HCT116 (cell line): ENCODE results near the gene STKLD1. TPM values are rescaled to one million over a fixed set of nuclear protein-coding genes. Genes with fewer than 3 reads are reported as not detected.

Experiments
- ATAC-seq: fragments of 200-7000 bp; cut with Tn5 transposase; 2 replicates; pipeline ENCODE4 v1.9.1; 2020; ENCODE audit warnings: mild to moderate bottlenecking, moderate library complexity
- BruUV-seq: library from RNA; stranded (reverse); fragments of 400-500 nt; replicated peaks from 2 replicates; lab custom pipeline; 2021; lab: Mats Ljungman, UMichigan
- CTCF ChIA-PET: fragments of 300-600 bp; sonication (Branson Sonifier 250); formaldehyde crosslinking; loops from one replicate; lab custom pipeline; 2021; ENCODE audit warnings: antibody characterized with exemption; lab: Charles Lee
- POLR2A ChIA-PET: fragments of 300-600, 350-600 bp; sonication (Branson Sonifier 250); formaldehyde crosslinking; loops from one replicate; lab custom pipeline; 2021; ENCODE audit warnings: antibody characterized with exemption; lab: Charles Lee
- RAD21 ChIA-PET, 2 experiments: fragments of 300-600 bp; sonication (Branson Sonifier 250); formaldehyde crosslinking; loops; one replicate each; lab custom pipeline; 2023; ENCODE audit warnings: low total read pairs in 2 of 2; ENCODE audit not compliant: uncharacterized antibody in 2 of 2, unreplicated experiment in 2 of 2, low non-redundant PET in 1 of 2; lab: Charles Lee
- DNase-seq: peaks from one replicate; pipeline ENCODE4 v3.0.0-alpha.2; 2010; ENCODE audit warnings: low read depth, low spot score
- H2AFZ ChIP-seq: fragments of 200-600 bp; shearing (Covaris generic), sonication (generic); 2 replicates; pipeline ENCODE4 v1.6.1; 2017; ENCODE audit warnings: low read depth, mixed run types, mixed read lengths, antibody characterized with exemption, low read length; ENCODE audit not compliant: poor library complexity, severe bottlenecking
- H3K27ac ChIP-seq: 2 replicates; pipeline ENCODE4 v1.5.1; 2012; ENCODE audit warnings: low read depth, low read length
- H3K27me3 ChIP-seq: fragments of 200-600 bp; sonication (generic); 2 replicates; pipeline ENCODE4 v1.6.1; 2016; ENCODE audit warnings: mixed run types, low read length, mixed read lengths; ENCODE audit not compliant: insufficient read depth
- H3K36me3 ChIP-seq, 2 experiments: fragments of 200-500 bp in 1 of 2; fragments of 200-600 bp in 1 of 2; sonication (Bioruptor generic) in 1 of 2; sonication (generic) in 1 of 2; 2 replicates each; pipeline versions ENCODE4 v1.5.1 to v1.6.1; 2014 to 2016; ENCODE audit warnings: low read length in 2 of 2, inconsistent platforms in 1 of 2, mixed read lengths in 1 of 2, mixed run types in 1 of 2; ENCODE audit not compliant: insufficient read depth in 2 of 2, control insufficient read depth in 1 of 2
- H3K4me1 ChIP-seq, 2 experiments: fragments of 200-600 bp in 1 of 2; sonication (generic) in 1 of 2; 2 replicates each; pipeline versions ENCODE4 v1.5.1 to v1.6.1; 2012 to 2017; ENCODE audit warnings: low read length in 2 of 2, inconsistent platforms in 1 of 2, mild to moderate bottlenecking in 1 of 2, mixed read lengths in 1 of 2, mixed run types in 1 of 2, moderate library complexity in 1 of 2; ENCODE audit not compliant: insufficient read depth in 2 of 2, control insufficient read depth in 1 of 2
- H3K4me2 ChIP-seq: fragments of 200-600 bp; sonication (generic); 2 replicates; pipeline ENCODE4 v1.6.1; 2017; ENCODE audit warnings: mixed run types, low read length, mixed read lengths
- H3K4me3 ChIP-seq, 2 experiments: fragments of 200-600 bp in 1 of 2; sonication (generic) in 1 of 2; replicated peaks in 1 of 2; 2 replicates each; pipeline ENCODE4 v1.5.1; 2011 to 2016; ENCODE audit warnings: low read length in 2 of 2, control low read depth in 1 of 2, low read depth in 1 of 2, mild to moderate bottlenecking in 1 of 2, mixed read lengths in 1 of 2, mixed run types in 1 of 2
- H3K79me2 ChIP-seq: fragments of 200-600 bp; sonication (generic); 2 replicates; pipeline ENCODE4 v1.6.1; 2017; ENCODE audit warnings: mild to moderate bottlenecking, mixed run types, low read length, moderate library complexity, mixed read lengths; ENCODE audit not compliant: insufficient read depth
- H3K9ac ChIP-seq: fragments of 200-600 bp; sonication (generic); 2 replicates; pipeline ENCODE4 v1.6.1; 2016; ENCODE audit warnings: low read length, mixed read lengths
- H3K9me2 ChIP-seq: fragments of 200-600 bp; sonication (generic), shearing (Covaris generic); 2 replicates; pipeline ENCODE4 v1.6.1; 2017; ENCODE audit warnings: mixed run types, mild to moderate bottlenecking, moderate library complexity; ENCODE audit not compliant: insufficient read depth
- H3K9me3 ChIP-seq, 2 experiments: fragments of 200-500 bp in 1 of 2; fragments of 200-600 bp in 1 of 2; sonication (Bioruptor generic) in 1 of 2; sonication (generic) in 1 of 2; 2 replicates each; pipeline ENCODE4 v1.6.1; 2014 to 2017; ENCODE audit warnings: low read length in 2 of 2, mixed read lengths in 2 of 2, inconsistent platforms in 1 of 2, low read depth in 1 of 2, mild to moderate bottlenecking in 1 of 2, mixed run types in 1 of 2, moderate library complexity in 1 of 2; ENCODE audit not compliant: control insufficient read depth in 1 of 2, insufficient read depth in 1 of 2
- H4K20me1 ChIP-seq: fragments of 200-600 bp; sonication (generic), shearing (Covaris generic); 2 replicates; pipeline ENCODE4 v1.6.1; 2017; ENCODE audit warnings: mixed run types, mild to moderate bottlenecking, moderate library complexity; ENCODE audit not compliant: insufficient read depth
- POLR2AphosphoS5 ChIP-seq: IDR thresholded peaks from 2 replicates; pipeline ENCODE4 v1.6.1; 2011; ENCODE audit warnings: mild to moderate bottlenecking, low read depth, low read length, moderate library complexity
- ZNF274 ChIP-seq: fragments of 200-500 bp; sonication (Bioruptor generic); IDR thresholded peaks from 2 replicates; pipeline ENCODE4 v1.6.1; 2014; ENCODE audit warnings: mild to moderate bottlenecking, low read depth, low read length, inconsistent platforms
- intact Hi-C: fragments of 100-400 bp; cut with micrococcal nuclease; formaldehyde crosslinking; loops from 2 replicates; pipeline ENCODE4 v1.10.0; 2022
- total RNA-seq: library from RNA; stranded (reverse); gene quantifications from one replicate; pipeline ENCODE4 v1.2.1, GENCODE V29; 2021; ENCODE audit not compliant: unreplicated experiment
- TF ChIP-seq, protein P1 (sequence below), 3 experiments: fragments of 200-600 bp in 1 of 3; sonication (generic) in 1 of 3; IDR thresholded peaks in 2 of 3; conservative IDR thresholded peaks in 1 of 3; 2 replicates each; pipeline ENCODE4 v1.5.1; 2012 to 2017; ENCODE audit warnings: low read depth in 2 of 3, low read length in 2 of 3, antibody characterized with exemption in 1 of 3, borderline replicate concordance in 1 of 3, control low read depth in 1 of 3, mild to moderate bottlenecking in 1 of 3, mixed read lengths in 1 of 3, mixed run types in 1 of 3, moderate library complexity in 1 of 3; ENCODE audit not compliant: insufficient read depth in 1 of 3

Gene STKLD1
- total RNA-seq, 1 experiment from 2014 or later: 0.37 TPM

DNA sequence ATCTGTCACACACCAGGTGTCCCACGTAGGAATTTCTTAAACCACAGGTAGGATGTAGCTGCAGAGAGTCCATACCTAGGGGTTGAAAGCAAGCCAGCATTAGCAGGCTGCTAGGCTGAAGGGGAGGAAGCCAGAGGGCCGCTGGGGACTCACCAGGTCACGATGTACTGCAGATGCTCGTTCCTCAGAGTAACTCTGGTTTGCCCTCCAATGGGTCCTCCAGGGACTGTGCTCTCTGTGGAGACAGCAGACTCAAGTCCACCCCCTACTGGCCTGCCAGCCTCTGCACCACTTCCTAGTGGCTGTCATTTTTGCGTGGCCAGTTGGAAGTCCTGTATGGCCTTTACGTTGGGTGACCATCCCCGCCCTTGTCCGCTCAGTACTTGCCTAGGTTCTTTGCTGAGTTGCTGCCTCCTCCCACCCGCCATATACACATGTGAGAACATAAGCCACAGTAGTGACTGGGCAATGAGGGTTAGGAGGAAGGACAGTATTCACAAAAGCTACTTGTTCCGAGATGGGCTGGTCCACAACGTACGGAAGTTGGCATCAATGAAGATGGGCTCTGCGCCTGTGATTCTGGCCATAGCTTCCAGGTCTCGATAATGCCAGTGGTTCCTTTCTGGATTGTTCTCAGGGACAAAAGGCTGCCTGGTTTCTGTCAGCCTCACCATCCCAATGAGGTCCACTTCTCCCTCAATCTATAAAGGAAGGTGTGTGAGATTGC, 24.1 kb upstream of the STKLD1 start:
- CTCF ChIA-PET: no interaction called here
- peaks cover 60% of the 10 kb centered on the region for H3K79me2 ChIP-seq
- intact Hi-C loops: loop anchor here (10.0 kb wide), 1 partner anchor 643 kb away; the partner anchor contains the start of gene VAV2

More for the DNA sequence above, 24.1 kb upstream of the STKLD1 start:
- no peaks in the 10 kb centered on the region for H3K27me3 ChIP-seq
- H3K4me2 ChIP-seq: no peak overlapping the region
- ChIA-PET POLR2A (interaction anchor here (1.1 to 1.3 kb wide), 3 partner anchors 13 to 113 kb away, joined by 3 read pairs; partner anchors contain the start of gene CACFD1), RAD21 (no interaction called here)
- H3K36me3 ChIP-seq: peaks cover 33 to 50% of the 10 kb centered on the region in 2 experiments
- H3K4me3 ChIP-seq: no peak overlapping the region
- no peak for DNase-seq
- peak; percentile 37 for ATAC-seq
- peaks cover 10% of the 10 kb centered on the region; the same call in 1 of the 2 replicates for H4K20me1 ChIP-seq
- no peaks in the 10 kb centered on the region for H3K9me2 ChIP-seq
- H3K4me1 ChIP-seq: peaks cover 6 to 29% of the 10 kb centered on the region in 2 experiments; a peak in 3 of 4 replicates
- TF ChIP-seq, protein P1, sequence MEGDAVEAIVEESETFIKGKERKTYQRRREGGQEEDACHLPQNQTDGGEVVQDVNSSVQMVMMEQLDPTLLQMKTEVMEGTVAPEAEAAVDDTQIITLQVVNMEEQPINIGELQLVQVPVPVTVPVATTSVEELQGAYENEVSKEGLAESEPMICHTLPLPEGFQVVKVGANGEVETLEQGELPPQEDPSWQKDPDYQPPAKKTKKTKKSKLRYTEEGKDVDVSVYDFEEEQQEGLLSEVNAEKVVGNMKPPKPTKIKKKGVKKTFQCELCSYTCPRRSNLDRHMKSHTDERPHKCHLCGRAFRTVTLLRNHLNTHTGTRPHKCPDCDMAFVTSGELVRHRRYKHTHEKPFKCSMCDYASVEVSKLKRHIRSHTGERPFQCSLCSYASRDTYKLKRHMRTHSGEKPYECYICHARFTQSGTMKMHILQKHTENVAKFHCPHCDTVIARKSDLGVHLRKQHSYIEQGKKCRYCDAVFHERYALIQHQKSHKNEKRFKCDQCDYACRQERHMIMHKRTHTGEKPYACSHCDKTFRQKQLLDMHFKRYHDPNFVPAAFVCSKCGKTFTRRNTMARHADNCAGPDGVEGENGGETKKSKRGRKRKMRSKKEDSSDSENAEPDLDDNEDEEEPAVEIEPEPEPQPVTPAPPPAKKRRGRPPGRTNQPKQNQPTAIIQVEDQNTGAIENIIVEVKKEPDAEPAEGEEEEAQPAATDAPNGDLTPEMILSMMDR (IDR thresholded peaks at IDR 0.05 in 2 of 3, conservative IDR thresholded peaks at IDR 0.05 in 1 of 3; ENCODE audit: borderline replicate concordance in 1 of 3, insufficient read depth in 1 of 3, low read depth in 2 of 3, low read length in 2 of 3): peak in 2 of 3 experiments; percentile 61 to 68; a peak in 4 of 6 replicates
- peak; percentile 63; the same call in 1 of the 2 replicates for TF ChIP-seq POLR2AphosphoS5
- TF ChIP-seq ZNF274: no peak
- H2AFZ ChIP-seq: no peak overlapping the region
- no peaks in the 10 kb centered on the region for H3K9me3 ChIP-seq
- BruUV-seq: TSS peak; percentile 2
- no peak overlapping the region for H3K9ac ChIP-seq
- peak overlapping the region; percentile 11; the same call in 1 of the 2 replicates for H3K27ac ChIP-seq
